ENCODE measurements around the gene AGL.

GRCh38 chr1:99806882-99807281, 43.3 kb upstream of the AGL start:
- TF ChIP-seq CTCF (IDR thresholded peaks at IDR 0.05; ENCODE audit: low read length) (no peak), EZH2phosphoT487 (IDR thresholded peaks at IDR 0.05; ENCODE audit: low read length) (no peak), EZH2 (optimal IDR thresholded peaks at IDR 0.05; ENCODE audit: low read depth, low read length) (no peak)
